Gastrocnemius medialis (tissue), 4 donors: ENCODE measurements around the gene VCAN. TPM values are rescaled to one million over a fixed set of nuclear protein-coding genes. Genes with fewer than 3 reads are reported as not detected.

Source experiments
- ATAC-seq, 2 donors: fragments of 150-250 bp; one replicate each; pipeline ENCODE4 v1.9.1; 2016
- DNase-seq, 2 donors: peaks; one replicate each; pipeline ENCODE4 v3.0.0-alpha.2; 2019
- H3K27ac ChIP-seq, 4 donors: fragments of 200-600 bp; sonication (generic); 1 replicate in 1 of 4; 2 replicates in 3 of 4; pipeline ENCODE4 v1.5.1; 2016 to 2018; ENCODE audit warnings: mild to moderate bottlenecking in 2 of 4, moderate library complexity in 1 of 4
- H3K27me3 ChIP-seq, 3 donors: fragments of 200-600 bp; sonication (generic) in 2 of 3; 1 replicate in 1 of 3; 2 replicates in 2 of 3; pipeline versions ENCODE4 v1.5.1 to v1.6.0; 2016 to 2019; ENCODE audit warnings: mild to moderate bottlenecking in 1 of 3, moderate library complexity in 1 of 3
- H3K36me3 ChIP-seq, 2 donors: fragments of 200-600 bp; sonication (generic) in 1 of 2; one replicate each; pipeline ENCODE4 v1.5.1; 2017 to 2018
- H3K4me1 ChIP-seq, 2 donors: fragments of 200-600 bp; sonication (generic) in 1 of 2; one replicate each; pipeline ENCODE4 v1.5.1; 2016 to 2017; ENCODE audit warnings: mild to moderate bottlenecking in 2 of 2
- H3K4me3 ChIP-seq, 4 donors: fragments of 200-600 bp; sonication (generic) in 3 of 4; 1 replicate in 1 of 4; 2 replicates in 3 of 4; pipeline ENCODE4 v1.5.1; 2016 to 2019; ENCODE audit warnings: mild to moderate bottlenecking in 2 of 4
- H3K9me3 ChIP-seq, 3 donors: fragments of 200-600 bp; sonication (generic) in 2 of 3; 1 replicate in 1 of 3; 2 replicates in 2 of 3; pipeline ENCODE4 v1.5.1; 2016 to 2019
- POLR2A ChIP-seq, 2 donors: fragments of 450-650 bp; IDR thresholded peaks; one replicate each; pipeline ENCODE4 v1.6.1; 2017; ENCODE audit warnings: antibody characterized with exemption in 2 of 2, mild to moderate bottlenecking in 2 of 2, moderate library complexity in 2 of 2
- in situ Hi-C, 4 donors: fragments of 200-750 bp; cut with MboI; loops; one replicate each; pipeline versions ENCODE4 v1.15.0 to v1.8.0; 2017; ENCODE audit warnings: low sequenced_read_pairs in 4 of 4
- intact Hi-C: fragments of 100-400 bp; cut with DNase I; formaldehyde crosslinking; loops from one replicate; pipeline ENCODE4 v1.15.1; 2023; ENCODE audit warnings: low total_unique reads
- total RNA-seq, 4 donors: library from RNA; depleted of rRNA; stranded (reverse); fragments of >200 nt; gene quantifications; one replicate each; pipeline versions ENCODE4 v1.1.0 to v1.2.3, GENCODE V29; 2016
- TF ChIP-seq, protein P1 (sequence below), 5 experiments: fragments of 450-650 bp in 3 of 5; fragments of 200-600 bp in 2 of 5; sonication (generic) in 2 of 5; IDR thresholded peaks in 4 of 5; conservative IDR thresholded peaks in 1 of 5; 1 replicate in 4 of 5; 2 replicates in 1 of 5; pipeline ENCODE4 v1.5.1; 2016 to 2019; ENCODE audit warnings: antibody characterized with exemption in 5 of 5, mild to moderate bottlenecking in 3 of 5, moderate library complexity in 3 of 5

VCAN gene
- total RNA-seq, 4 donors from 2014 or later, result 5.9 to 29.9 (median 17.4) TPM

DNA sequence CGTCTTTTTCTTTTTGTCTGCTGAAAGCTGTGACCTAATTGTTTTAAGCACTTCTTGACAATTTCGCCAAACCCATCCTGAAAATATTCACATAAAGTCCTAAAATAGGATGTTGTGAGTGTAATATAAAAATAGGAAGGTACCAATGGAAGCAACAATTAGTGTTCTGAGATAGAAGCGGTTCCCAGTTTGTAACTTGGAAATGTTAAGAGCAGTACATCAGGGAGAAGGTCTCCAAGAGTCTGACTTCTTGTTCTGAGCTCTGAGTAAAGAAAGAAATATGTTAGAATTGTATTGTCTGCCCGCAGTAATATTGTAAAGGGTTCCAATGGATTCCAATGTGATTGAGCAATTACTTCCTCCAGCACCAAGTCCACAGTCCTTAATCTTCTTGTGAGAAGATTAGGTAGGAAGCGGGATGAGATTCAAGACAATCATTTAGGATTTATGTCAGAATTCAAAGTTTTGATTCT lies 3.9 kb downstream of the VCAN start:
- no peak for ATAC-seq
- DNase-seq, result no peak
- H3K36me3 ChIP-seq, result no peaks in the 10 kb centered on the region
- peaks cover 37 to 64% (median 49%) of the 10 kb centered on the region in 3 donors for H3K27me3 ChIP-seq
- H3K4me3 ChIP-seq, result peak overlapping the region in 2 of 4 donors; percentile 16 to 50
- H3K4me1 ChIP-seq, result peaks cover 14 to 35% of the 10 kb centered on the region in 2 donors
- in situ Hi-C loops (no loop called here), intact Hi-C loops (no loop called here)
- no peak for TF ChIP-seq POLR2A (IDR thresholded peaks at IDR 0.05)
- TF ChIP-seq, protein P1, sequence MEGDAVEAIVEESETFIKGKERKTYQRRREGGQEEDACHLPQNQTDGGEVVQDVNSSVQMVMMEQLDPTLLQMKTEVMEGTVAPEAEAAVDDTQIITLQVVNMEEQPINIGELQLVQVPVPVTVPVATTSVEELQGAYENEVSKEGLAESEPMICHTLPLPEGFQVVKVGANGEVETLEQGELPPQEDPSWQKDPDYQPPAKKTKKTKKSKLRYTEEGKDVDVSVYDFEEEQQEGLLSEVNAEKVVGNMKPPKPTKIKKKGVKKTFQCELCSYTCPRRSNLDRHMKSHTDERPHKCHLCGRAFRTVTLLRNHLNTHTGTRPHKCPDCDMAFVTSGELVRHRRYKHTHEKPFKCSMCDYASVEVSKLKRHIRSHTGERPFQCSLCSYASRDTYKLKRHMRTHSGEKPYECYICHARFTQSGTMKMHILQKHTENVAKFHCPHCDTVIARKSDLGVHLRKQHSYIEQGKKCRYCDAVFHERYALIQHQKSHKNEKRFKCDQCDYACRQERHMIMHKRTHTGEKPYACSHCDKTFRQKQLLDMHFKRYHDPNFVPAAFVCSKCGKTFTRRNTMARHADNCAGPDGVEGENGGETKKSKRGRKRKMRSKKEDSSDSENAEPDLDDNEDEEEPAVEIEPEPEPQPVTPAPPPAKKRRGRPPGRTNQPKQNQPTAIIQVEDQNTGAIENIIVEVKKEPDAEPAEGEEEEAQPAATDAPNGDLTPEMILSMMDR (IDR thresholded peaks at IDR 0.05 in 4 of 5, conservative IDR thresholded peaks at IDR 0.05 in 1 of 5), result no peak
- peak overlapping the region in 2 of 4 donors; percentile 26 to 65 for H3K27ac ChIP-seq
- no peaks in the 10 kb centered on the region for H3K9me3 ChIP-seq

DNA sequence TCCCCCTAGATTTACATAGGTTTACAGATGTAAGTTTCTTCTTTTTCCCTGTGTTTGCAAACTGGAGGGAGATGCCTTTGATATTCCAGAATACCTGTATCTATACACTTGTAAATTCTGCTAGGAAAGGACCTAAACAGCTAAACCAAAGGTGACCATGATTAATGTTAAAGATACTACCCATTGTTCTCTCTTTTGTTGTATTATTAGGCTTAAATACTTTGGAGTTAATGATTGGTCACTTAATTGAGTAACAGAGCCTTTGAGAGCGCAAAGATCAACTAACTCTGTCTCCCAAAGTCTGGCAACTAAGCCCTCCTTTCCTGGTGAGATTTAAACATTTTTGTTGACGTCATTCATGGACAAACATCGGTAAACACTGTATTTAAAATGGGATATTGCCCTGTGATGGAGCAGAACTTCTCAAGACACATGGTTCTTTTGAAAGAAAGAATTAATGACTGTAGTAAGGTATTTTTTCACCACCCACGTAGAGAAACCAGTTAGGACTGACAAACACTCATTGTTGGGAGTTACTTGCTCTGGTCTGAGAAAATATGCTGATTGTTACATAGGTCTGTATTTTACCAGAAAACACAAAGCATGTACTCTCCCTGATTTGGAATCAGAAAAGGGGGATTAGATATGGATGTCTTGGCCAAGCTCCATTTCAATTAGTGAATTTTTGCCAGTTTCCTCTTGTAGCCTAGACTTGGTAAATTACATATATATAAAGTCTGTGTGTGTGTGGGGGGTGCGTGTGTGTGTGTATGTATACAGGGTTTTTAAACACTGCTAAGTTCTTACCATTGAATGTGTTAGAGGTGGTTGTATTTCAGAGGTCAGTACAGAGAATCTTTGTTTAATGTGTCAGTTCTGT lies 4.6 kb downstream of the VCAN start:
- DNase-seq, result no peak
- ATAC-seq, result no peak
- Histone ChIP-seq H3K9me3 (no peaks in the 10 kb centered on the region), H3K4me1 (peaks cover 14 to 32% of the 10 kb centered on the region in 2 donors), H3K4me3 (peak overlapping the region in 1 of 4 donors; percentile 16), H3K27ac (no peak overlapping the region), H3K27me3 (peaks cover 34 to 57% (median 41%) of the 10 kb centered on the region in 3 donors), H3K36me3 (no peaks in the 10 kb centered on the region)
- in situ Hi-C loops (no loop called here), intact Hi-C loops (no loop called here)
- TF ChIP-seq POLR2A (IDR thresholded peaks at IDR 0.05), result no peak
- TF ChIP-seq, protein P1 (IDR thresholded peaks at IDR 0.05 in 4 of 5, conservative IDR thresholded peaks at IDR 0.05 in 1 of 5), result no peak

DNA sequence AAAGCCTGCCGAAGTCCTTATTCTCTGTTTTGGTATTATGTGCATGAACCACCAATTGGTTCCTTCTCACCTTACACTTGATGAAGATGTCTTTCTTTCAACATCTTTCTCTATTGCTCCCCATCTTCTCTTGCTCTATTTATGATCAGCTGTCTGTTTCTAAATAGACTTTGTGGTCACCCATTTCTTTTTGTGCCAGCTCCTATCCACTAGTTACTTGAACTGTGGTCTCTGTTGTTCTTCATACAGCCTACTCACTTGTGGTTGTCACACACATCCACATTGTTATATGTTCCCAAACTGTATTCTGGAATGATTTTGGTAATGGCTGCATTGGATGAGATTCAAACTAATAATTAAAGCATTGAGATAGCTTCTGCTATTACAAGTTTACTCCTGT lies 11.4 kb downstream of the VCAN start:
- DNase-seq, result no peak
- no peak for TF ChIP-seq POLR2A (IDR thresholded peaks at IDR 0.05)
- TF ChIP-seq, protein P1 (IDR thresholded peaks at IDR 0.05 in 4 of 5, conservative IDR thresholded peaks at IDR 0.05 in 1 of 5), result no peak
- Histone ChIP-seq H3K4me1 (no peaks in the 10 kb centered on the region), H3K4me3 (no peak overlapping the region), H3K36me3 (no peaks in the 10 kb centered on the region), H3K9me3 (no peaks in the 10 kb centered on the region), H3K27me3 (no peaks in the 10 kb centered on the region), H3K27ac (no peak overlapping the region)
- intact Hi-C loops (no loop called here), in situ Hi-C loops (no loop called here)
- no peak for ATAC-seq

DNA sequence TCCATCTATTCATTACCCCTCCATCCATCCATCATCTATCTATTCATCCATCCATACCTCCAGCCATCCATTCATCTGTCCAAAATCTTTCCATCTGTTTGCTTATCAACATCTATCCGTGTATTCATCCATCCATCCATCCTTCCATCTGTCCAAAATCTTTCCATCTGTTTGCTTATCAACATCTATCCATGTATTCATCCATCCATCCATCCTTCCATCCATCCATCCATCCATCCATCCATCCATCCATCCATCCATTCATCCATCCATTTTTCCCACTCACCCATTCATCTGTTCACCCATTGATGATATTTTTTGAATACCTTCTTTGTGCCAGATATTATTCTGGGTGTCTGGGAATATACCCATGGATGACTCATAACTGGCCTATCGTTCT lies 12.8 kb downstream of the VCAN start:
- DNase-seq, result no peak
- H3K27me3 ChIP-seq, result no peaks in the 10 kb centered on the region
- H3K27ac ChIP-seq, result no peak overlapping the region
- H3K36me3 ChIP-seq, result no peaks in the 10 kb centered on the region
- intact Hi-C loops, result no loop called here
- no peaks in the 10 kb centered on the region for H3K4me1 ChIP-seq
- no peak for ATAC-seq
- no peak overlapping the region for H3K4me3 ChIP-seq
- in situ Hi-C loops, result no loop called here
- H3K9me3 ChIP-seq, result no peaks in the 10 kb centered on the region
- TF ChIP-seq, protein P1 (IDR thresholded peaks at IDR 0.05 in 4 of 5, conservative IDR thresholded peaks at IDR 0.05 in 1 of 5), result no peak
- no peak for TF ChIP-seq POLR2A (IDR thresholded peaks at IDR 0.05)
